Right lung (tissue), 5 donors: ENCODE data around the gene GMCL1. TPM values are rescaled to one million over a fixed set of nuclear protein-coding genes. Genes with fewer than 3 reads are reported as not detected.

ENCODE experiments used
- DNase-seq, 2 donors: peaks; one replicate each; pipeline ENCODE4 v3.0.0-alpha.2; 2013
- polyA plus RNA-seq, 5 donors: library from polyadenylated mRNA; unstranded; fragments of 120-200 nt; gene quantifications; one replicate each; pipeline versions ENCODE4 v1.2.1 to v1.2.3, GENCODE V29; 2013; ENCODE audit warnings: inconsistent platforms in 1 of 5, low replicate concordance in 1 of 5; ENCODE audit not compliant: insufficient read length in 5 of 5, insufficient read depth in 1 of 5

Gene GMCL1
- polyA plus RNA-seq, 5 donors: 20.3 to 29.1 (median 27.1) TPM

GRCh38 chr2:69917852-69918251, 88.4 kb downstream of the GMCL1 start:
- DNase-seq: no peak

- no peak for DNase-seq
Observed at GRCh38 chr2:69918401-69918800, 88.9 kb downstream of the GMCL1 start.

GRCh38 chr2:69923116-69923515, 93.7 kb downstream of the GMCL1 start:
- no peak for DNase-seq

GRCh38 chr2:69926849-69927515, 97.5 kb downstream of the GMCL1 start:
- DNase-seq: no peak

Other genes with a start within 250 kb of the GMCL1 start
- gene AAK1, start 185.9 kb upstream of the GMCL1 start, polyA plus RNA-seq: 10 to 100 TPM; 15.9 to 19.9 (median 19.1) TPM
- gene ANXA4, start 87.5 kb upstream of the GMCL1 start, polyA plus RNA-seq: 100 to 1,000 TPM in 1 of 5 donors, 10 to 100 TPM in 4; 77.3 to 102 (median 85.8) TPM
- gene SNRNP27, start 64.3 kb downstream of the GMCL1 start, polyA plus RNA-seq: 10 to 100 TPM; 59.9 to 83.7 (median 73.7) TPM
- 10 to 100 TPM in 4 of 5 donors, 1 to 10 TPM in 1; 8.1 to 12.7 (median 11.0) TPM for gene MXD1, start 85.4 kb downstream of the GMCL1 start, polyA plus RNA-seq
- 1 to 10 TPM; 2.0 to 4.0 (median 3.1) TPM for gene ASPRV1, start 132.0 kb downstream of the GMCL1 start, polyA plus RNA-seq